Stimulated activated CD4-positive, alpha-beta T cell treated with anti-CD3 and anti-CD28 coated beads, Interleukin-15, amount 100 ng/mL, for 48 hours (primary cell): ENCODE data around the gene PPP2R5B.

Source experiments
- DNase-seq, 2 donors: peaks; one replicate each; pipeline ENCODE4 v3.0.0-alpha.2; 2020; ENCODE audit warnings: low read depth in 2 of 2

Gene PPP2R5B

DNA sequence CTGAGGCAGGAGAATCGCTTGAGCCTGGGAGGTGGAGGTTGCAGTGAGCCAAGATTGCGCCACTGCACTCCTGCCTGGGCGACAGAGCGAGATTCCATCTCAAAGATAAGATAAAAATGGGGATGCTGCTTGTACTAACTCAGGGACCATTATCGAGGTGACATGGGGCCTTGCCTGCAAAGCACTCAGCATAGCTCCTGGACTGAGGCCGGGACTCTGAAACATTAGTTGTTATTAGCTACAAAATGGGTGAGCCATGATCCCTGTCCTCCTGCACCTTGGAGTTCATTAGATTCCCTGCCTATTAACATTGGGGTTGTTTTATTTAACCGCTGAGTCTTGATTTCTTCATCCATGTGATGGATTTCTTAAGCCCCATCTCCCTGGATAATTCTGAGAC lies 5.1 kb downstream of the PPP2R5B start:
- no peak for DNase-seq

GRCh38 chr11:64930340-64930739 lies 5.9 kb downstream of the PPP2R5B start:
- DNase-seq: no peak

GRCh38 chr11:64931290-64931689 lies 6.8 kb downstream of the PPP2R5B start:
- no peak for DNase-seq

GRCh38 chr11:64932324-64932723 lies 7.8 kb downstream of the PPP2R5B start:
- no peak for DNase-seq

DNA sequence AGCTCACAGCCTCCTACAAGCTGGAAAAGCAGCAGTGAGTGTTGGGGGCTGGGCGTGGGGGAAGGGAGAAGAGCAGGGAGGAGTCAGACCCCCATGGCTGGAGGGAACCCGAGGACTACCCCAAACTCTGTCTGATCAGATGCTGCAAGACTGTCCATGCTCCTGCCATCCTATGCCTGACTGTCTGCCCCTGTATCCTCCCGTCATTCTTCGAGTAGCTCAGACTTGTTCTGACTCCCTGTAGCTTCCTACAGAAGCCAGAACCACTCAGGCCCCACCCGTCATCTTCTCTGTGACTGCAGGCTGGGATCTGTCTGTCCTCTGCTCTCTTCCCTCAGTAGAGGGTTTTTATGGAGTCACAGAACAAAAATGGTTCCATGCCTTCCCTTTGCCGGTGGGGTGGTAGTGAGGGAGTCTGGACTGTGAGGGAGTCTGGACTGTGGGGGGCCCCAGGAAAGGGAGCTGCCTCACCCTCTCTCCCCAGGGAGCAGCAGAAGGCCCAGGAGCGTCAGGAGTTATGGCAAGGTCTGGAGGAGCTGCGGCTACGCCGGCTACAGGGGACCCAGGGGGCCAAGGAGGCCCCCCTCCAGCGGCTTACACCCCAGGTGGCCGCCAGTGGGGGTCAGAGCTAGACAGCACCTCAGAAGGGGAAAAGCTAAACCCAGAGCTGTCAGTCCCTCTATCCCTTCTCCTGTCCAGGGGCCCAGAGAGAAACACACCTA lies 8.9 kb downstream of the PPP2R5B start:
- DNase-seq: no peak

- DNase-seq: no peak
Observed at GRCh38 chr11:64933935-64934681, 9.6 kb downstream of the PPP2R5B start.

GRCh38 chr11:64934682-64935358 lies 10.3 kb downstream of the PPP2R5B start:
- no peak for DNase-seq

DNA sequence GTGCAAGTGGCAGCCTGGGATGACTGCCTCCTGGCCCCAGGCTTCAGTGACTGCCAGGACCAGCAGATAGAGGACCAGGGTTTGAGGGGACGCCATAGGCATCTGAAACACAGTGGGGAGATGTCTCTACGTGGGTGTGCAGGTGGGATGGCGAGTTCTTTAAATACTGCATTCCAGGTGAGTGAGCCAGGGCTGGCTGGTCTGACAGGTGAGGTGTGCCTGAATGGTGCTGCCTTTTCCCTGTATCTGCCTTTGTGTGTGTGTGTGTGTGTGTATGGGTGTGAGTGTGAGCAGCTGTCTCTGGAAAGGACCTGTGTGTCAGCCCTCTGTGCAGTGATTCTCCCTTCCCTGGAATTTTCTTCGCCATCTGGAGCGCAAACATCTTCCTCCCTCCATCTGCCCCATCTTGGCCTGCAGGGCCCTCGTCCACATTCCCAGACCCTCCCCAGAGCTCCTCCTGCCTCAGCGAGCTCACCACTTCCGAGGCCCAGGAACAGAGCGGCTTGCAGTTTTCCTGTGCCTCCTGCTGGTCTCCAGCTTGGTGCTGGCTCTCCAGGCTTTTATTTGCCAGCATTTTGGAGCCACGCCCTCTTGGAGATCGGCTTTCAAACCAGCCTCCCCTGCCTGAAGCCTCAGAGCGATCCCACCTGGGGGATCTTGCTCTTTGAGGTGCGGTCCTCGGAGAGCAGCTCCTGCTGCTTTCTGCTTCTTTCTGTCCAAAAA lies 11.0 kb downstream of the PPP2R5B start, which contains the start of gene GPHA2:
TSS of gene GPHA2 (minus strand) at position 535 of the 723 bp plus-strand sequence. CDS start at position 102, 433 bp downstream.
- DNase-seq: no peak

DNA sequence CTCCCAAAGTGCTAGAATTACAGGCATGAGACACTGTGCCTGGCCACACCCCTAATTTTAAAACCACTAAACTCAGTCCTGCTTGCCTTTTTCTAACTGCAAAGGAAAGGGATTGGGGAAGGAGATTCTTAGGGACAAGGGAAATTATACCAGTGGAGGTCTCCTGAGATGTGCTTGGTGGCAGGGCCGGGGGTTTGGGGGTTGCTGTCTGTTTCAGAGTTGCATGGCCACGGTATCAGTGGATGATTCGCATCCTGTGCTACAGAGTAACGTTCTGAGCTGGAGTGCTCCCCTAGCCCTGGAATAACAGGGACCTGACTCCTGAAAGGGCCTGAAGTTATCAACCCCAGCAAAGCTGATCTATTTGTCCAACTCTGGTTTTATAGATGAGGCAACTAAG lies 12.1 kb downstream of the PPP2R5B start:
- no peak for DNase-seq

DNA sequence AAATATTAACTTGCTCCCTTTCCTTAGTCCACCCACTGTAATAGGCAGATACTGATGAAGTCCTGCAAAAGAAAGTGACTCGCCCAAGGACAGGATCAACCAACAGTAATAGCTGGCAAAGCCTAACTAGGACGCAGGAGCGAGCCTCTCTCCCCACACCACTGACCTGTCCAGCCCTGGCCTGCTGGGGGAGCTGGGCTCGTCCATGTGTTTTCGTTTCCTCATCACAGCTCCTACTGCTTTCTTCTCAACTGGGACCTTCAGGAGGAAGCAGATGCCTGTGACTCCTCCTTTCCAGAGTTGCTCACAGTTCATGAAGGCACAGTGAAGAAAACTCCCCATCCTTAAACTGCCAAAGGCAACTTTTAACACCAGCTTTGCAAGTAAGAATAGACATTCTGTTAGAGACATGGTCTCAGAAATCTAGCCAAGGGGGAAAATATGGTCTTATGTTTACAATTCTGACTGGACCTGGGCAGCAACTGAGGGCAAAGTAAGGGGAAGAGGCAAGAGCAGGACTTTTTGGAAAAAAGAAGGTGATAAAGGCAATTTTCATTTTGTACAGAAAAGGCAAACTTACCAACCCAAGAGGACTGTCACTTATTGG lies 22.8 kb downstream of the PPP2R5B start:
- no peak for DNase-seq

- no peak for DNase-seq
Observed at GRCh38 chr11:64951529-64951928, 27.0 kb downstream of the PPP2R5B start.

DNA sequence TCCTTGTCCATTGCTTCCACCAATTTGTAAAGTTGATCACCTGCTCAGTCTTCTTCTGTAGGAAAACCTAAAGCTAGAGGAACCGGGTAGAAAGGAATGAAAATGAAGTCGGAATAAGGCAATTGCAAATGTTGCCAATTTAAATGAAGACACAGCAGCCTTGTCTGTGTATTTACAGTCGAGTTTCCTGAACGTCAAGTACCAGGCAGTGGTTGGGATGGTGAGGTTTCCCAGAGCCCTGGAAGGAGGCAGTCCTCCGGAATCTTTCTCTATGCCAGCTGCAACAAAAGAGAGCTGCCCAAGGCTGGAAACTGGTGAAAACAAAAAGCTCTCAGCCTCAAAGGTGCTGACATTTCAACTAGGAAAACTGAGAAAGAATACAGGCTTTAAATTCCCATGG lies 29.7 kb downstream of the PPP2R5B start:
- DNase-seq: no peak

DNA sequence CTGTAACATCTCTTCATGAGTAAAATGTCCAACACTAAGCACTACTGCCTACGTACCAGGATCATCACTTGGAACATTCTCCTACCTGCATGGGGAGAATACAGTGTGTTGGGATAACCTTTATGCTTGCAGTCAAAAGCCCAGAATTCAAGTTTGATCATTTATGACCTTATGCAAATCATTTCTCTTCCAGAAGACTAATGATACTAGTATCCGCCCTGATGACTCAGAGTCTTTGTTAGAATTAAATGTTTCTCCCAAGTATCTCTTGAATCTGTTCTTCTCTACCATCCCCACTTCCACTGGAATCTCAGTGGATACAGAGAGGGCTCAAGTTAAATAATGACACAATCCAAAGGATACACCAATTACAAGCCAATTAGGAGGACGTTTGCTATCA lies 35.0 kb downstream of the PPP2R5B start:
- DNase-seq: no peak

DNA sequence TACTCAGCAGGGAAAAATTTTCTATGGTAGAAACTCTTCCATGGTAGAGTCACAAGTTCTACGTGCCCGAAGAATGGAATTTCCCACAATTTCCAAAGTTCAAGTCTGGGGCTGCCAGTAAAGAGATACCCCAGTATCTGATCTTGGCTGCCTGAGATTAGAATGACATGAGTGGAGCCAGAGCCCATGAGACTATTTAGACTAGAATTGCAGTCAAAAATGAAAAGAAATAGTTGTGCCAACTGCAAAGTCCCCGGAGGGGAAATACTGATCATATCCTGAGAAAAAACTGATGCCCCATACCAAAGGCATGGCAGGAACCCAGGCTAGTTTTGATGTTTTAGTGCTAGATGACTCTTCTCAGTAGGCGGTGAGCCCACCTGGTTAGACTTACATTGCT lies 36.2 kb downstream of the PPP2R5B start:
- DNase-seq: no peak

- DNase-seq: no peak
Observed at GRCh38 chr11:64963072-64963631, 38.7 kb downstream of the PPP2R5B start.

GRCh38 chr11:64967375-64967774 lies 42.9 kb downstream of the PPP2R5B start:
- no peak for DNase-seq

DNA sequence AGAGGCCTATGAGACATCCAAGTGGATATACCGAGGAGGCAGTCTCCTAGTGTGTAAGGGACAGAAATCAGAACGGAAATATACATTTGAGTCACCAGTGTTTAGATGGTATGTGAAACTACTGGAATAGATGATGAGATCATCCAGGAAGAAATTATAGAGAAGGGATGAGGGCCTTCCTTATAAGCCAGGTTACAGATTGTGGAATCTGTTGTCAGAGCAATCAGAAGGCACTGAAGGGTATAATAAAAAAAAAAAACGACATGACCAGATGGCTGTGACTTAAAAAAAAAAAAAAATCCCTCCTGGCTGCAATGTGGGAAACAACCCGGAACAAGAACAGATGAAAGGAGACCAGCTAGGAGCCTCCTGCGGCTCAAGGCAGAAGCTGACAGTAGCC lies 44.7 kb downstream of the PPP2R5B start:
- DNase-seq: no peak

- DNase-seq: peak; percentile 26 to 44
Observed at GRCh38 chr11:64970731-64971151, 46.3 kb downstream of the PPP2R5B start.

- DNase-seq: peak; percentile 89 to 90
Observed at GRCh38 chr11:64971421-64972233, 47.1 kb downstream of the PPP2R5B start, which contains the start of gene MAJIN. MAJIN (minus strand) TSS chr11:64972108; CDS start chr11:64959405, 12,703 bp downstream.

GRCh38 chr11:64974124-64974523 lies 49.6 kb downstream of the PPP2R5B start:
- DNase-seq: no peak
